Measurements from ENCODE around the gene PCLO. TPM values are rescaled to one million over a fixed set of nuclear protein-coding genes. Genes with fewer than 3 reads are reported as not detected.

Gene PCLO
- total and polyA plus RNA-seq, 2 experiments from 2014 or later: 0.77 to 1.1 TPM

DNA sequence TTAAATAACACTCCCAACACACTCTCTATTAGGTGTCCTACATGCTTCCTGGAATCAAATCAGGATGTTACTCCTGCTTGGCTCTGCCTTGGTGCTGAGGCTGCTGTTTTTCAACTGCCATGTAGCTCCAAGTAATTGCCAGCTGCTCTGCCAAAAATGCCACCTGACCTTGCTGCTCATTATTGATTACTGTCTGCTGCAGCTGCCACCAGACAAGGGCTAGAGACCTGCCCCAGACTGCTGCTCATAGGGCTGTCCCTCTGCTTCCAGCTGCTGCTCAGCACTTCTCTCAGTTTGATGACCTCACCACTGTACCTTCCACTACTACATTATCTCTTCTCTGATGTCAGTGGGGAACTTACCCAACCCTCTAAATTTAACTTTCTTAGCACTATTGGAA, 102.5 kb downstream of the PCLO start:
- H3K4me3 ChIP-seq: no peak overlapping the region
- no peaks in the 10 kb centered on the region for H3K36me3 ChIP-seq
- H3K4me1 ChIP-seq (ENCODE audit: low read depth): no peaks in the 10 kb centered on the region
- H3K9me3 ChIP-seq (ENCODE audit: low read depth): no peaks in the 10 kb centered on the region
- H3K27ac ChIP-seq: no peak overlapping the region
- no peaks in the 10 kb centered on the region for H3K27me3 ChIP-seq
- DNase-seq (ENCODE audit: low read depth in 1 of 2, low spot score in 1 of 2): no peak
- TF ChIP-seq, protein P1, sequence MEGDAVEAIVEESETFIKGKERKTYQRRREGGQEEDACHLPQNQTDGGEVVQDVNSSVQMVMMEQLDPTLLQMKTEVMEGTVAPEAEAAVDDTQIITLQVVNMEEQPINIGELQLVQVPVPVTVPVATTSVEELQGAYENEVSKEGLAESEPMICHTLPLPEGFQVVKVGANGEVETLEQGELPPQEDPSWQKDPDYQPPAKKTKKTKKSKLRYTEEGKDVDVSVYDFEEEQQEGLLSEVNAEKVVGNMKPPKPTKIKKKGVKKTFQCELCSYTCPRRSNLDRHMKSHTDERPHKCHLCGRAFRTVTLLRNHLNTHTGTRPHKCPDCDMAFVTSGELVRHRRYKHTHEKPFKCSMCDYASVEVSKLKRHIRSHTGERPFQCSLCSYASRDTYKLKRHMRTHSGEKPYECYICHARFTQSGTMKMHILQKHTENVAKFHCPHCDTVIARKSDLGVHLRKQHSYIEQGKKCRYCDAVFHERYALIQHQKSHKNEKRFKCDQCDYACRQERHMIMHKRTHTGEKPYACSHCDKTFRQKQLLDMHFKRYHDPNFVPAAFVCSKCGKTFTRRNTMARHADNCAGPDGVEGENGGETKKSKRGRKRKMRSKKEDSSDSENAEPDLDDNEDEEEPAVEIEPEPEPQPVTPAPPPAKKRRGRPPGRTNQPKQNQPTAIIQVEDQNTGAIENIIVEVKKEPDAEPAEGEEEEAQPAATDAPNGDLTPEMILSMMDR (IDR thresholded peaks at IDR 0.05; ENCODE audit: low read depth, low read length): no peak

GRCh38 chr7:83058667-83059066, 104.0 kb downstream of the PCLO start:
- H3K9me3 ChIP-seq (ENCODE audit: low read depth): no peaks in the 10 kb centered on the region
- no peak overlapping the region for H3K27ac ChIP-seq
- no peak overlapping the region for H3K4me3 ChIP-seq
- TF ChIP-seq, protein P1 (IDR thresholded peaks at IDR 0.05; ENCODE audit: low read depth, low read length): no peak
- DNase-seq (ENCODE audit: low read depth in 1 of 2, low spot score in 1 of 2): no peak
- H3K36me3 ChIP-seq: no peaks in the 10 kb centered on the region
- no peaks in the 10 kb centered on the region for H3K4me1 ChIP-seq (ENCODE audit: low read depth)
- no peaks in the 10 kb centered on the region for H3K27me3 ChIP-seq

GRCh38 chr7:83055197-83055596, 107.5 kb downstream of the PCLO start:
- Histone ChIP-seq H3K27me3 (no peaks in the 10 kb centered on the region), H3K4me3 (no peak overlapping the region), H3K4me1 (ENCODE audit: low read depth) (no peaks in the 10 kb centered on the region), H3K27ac (no peak overlapping the region), H3K36me3 (no peaks in the 10 kb centered on the region), H3K9me3 (ENCODE audit: low read depth) (no peaks in the 10 kb centered on the region)
- TF ChIP-seq, protein P1 (IDR thresholded peaks at IDR 0.05; ENCODE audit: low read depth, low read length): no peak
- DNase-seq (ENCODE audit: low read depth in 1 of 2, low spot score in 1 of 2): no peak

GRCh38 chr7:83054472-83054871, 108.2 kb downstream of the PCLO start:
- TF ChIP-seq, protein P1 (IDR thresholded peaks at IDR 0.05; ENCODE audit: low read depth, low read length): no peak
- no peak for DNase-seq (ENCODE audit: low read depth in 1 of 2, low spot score in 1 of 2)
- no peak overlapping the region for H3K27ac ChIP-seq
- no peak overlapping the region for H3K4me3 ChIP-seq
- H3K27me3 ChIP-seq: no peaks in the 10 kb centered on the region
- no peaks in the 10 kb centered on the region for H3K36me3 ChIP-seq
- H3K9me3 ChIP-seq (ENCODE audit: low read depth): no peaks in the 10 kb centered on the region
- peaks cover 2% of the 10 kb centered on the region for H3K4me1 ChIP-seq (ENCODE audit: low read depth)

DNA sequence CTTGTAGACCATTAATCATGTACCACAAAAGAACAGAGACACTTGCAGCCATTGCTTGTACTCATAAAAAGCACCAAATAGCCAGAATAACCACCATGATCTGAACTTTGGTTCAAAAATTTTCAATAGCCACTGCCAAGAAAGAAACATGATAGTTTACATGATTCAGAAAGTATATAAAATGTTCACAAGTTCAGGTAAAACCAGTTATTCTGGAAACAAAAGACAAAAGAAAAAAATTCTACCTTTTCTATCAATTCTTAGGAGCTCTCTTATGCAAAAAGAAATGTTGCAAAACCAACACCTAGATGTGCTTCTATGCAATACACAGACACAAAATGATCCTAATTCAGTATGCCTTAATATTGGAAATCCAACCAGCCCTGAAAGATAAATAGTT, 108.7 kb downstream of the PCLO start:
- Histone ChIP-seq H3K27ac (no peak overlapping the region), H3K27me3 (no peaks in the 10 kb centered on the region), H3K36me3 (no peaks in the 10 kb centered on the region), H3K4me1 (ENCODE audit: low read depth) (peaks cover 2% of the 10 kb centered on the region), H3K4me3 (no peak overlapping the region), H3K9me3 (ENCODE audit: low read depth) (no peaks in the 10 kb centered on the region)
- TF ChIP-seq, protein P1 (IDR thresholded peaks at IDR 0.05; ENCODE audit: low read depth, low read length): no peak
- DNase-seq (ENCODE audit: low read depth in 1 of 2, low spot score in 1 of 2): no peak

- DNase-seq (ENCODE audit: low read depth in 1 of 2, low spot score in 1 of 2): no peak
- Histone ChIP-seq H3K27me3 (no peaks in the 10 kb centered on the region), H3K4me3 (no peak overlapping the region), H3K4me1 (ENCODE audit: low read depth) (no peaks in the 10 kb centered on the region), H3K36me3 (no peaks in the 10 kb centered on the region), H3K9me3 (ENCODE audit: low read depth) (no peaks in the 10 kb centered on the region), H3K27ac (no peak overlapping the region)
- TF ChIP-seq, protein P1 (IDR thresholded peaks at IDR 0.05; ENCODE audit: low read depth, low read length): no peak
These were observed 122.2 kb downstream of the PCLO start for GRCh38 chr7:83040484-83040883.
